H9 (cell line): Measurements from ENCODE around the gene PRMT5. TPM values are rescaled to one million over a fixed set of nuclear protein-coding genes. Genes with fewer than 3 reads are reported as not detected.

ENCODE experiments used
- DNase-seq: peaks from one replicate; pipeline ENCODE4 v3.0.0-alpha.2; 2017
- H2AFZ ChIP-seq: one replicate; pipeline ENCODE4 v1.6.1; 2013; ENCODE audit warnings: mild to moderate bottlenecking, low read length, control low read depth, moderate library complexity
- H2AK5ac ChIP-seq: 2 replicates; pipeline ENCODE4 v1.6.1; 2013; ENCODE audit warnings: low read length, control low read depth, mixed read lengths; ENCODE audit not compliant: insufficient read length
- H2BK120ac ChIP-seq: one replicate; pipeline ENCODE4 v1.6.1; 2013; ENCODE audit warnings: low read depth, mild to moderate bottlenecking, low read length, control low read depth, inconsistent platforms; ENCODE audit not compliant: poor library complexity, severe bottlenecking
- H2BK12ac ChIP-seq: 2 replicates; pipeline ENCODE4 v1.6.1; 2013; ENCODE audit warnings: low read length, control low read depth, mixed read lengths, low read depth; ENCODE audit not compliant: insufficient read length
- H2BK15ac ChIP-seq: 2 replicates; pipeline ENCODE4 v1.6.1; 2013; ENCODE audit warnings: low read depth, low read length, control low read depth
- H2BK20ac ChIP-seq: one replicate; pipeline ENCODE4 v1.6.1; 2013; ENCODE audit warnings: low read depth, mild to moderate bottlenecking, low read length, control low read depth, inconsistent platforms; ENCODE audit not compliant: poor library complexity, severe bottlenecking
- H2BK5ac ChIP-seq: 2 replicates; pipeline ENCODE4 v1.6.1; 2013; ENCODE audit warnings: low read length, control low read depth, mixed read lengths; ENCODE audit not compliant: insufficient read length
- H3K14ac ChIP-seq: 2 replicates; pipeline ENCODE4 v1.6.1; 2013; ENCODE audit warnings: low read length, control low read depth; ENCODE audit not compliant: insufficient read depth
- H3K18ac ChIP-seq: 2 replicates; pipeline ENCODE4 v1.6.1; 2013; ENCODE audit warnings: low read depth, mild to moderate bottlenecking, mixed read lengths, low read length, control low read depth; ENCODE audit not compliant: insufficient read length
- H3K23ac ChIP-seq: 2 replicates; pipeline ENCODE4 v1.6.1; 2013; ENCODE audit warnings: low read length, control low read depth, mixed read lengths, low read depth; ENCODE audit not compliant: insufficient read length
- H3K23me2 ChIP-seq: 2 replicates; pipeline ENCODE4 v1.6.1; 2013; ENCODE audit warnings: low read depth, mild to moderate bottlenecking, mixed read lengths, low read length, control low read depth; ENCODE audit not compliant: insufficient read length, poor library complexity, severe bottlenecking
- H3K27ac ChIP-seq: 2 replicates; pipeline ENCODE4 v1.5.1; 2013; ENCODE audit warnings: low read length, control low read depth, mixed read lengths, low read depth; ENCODE audit not compliant: insufficient read length
- H3K27me3 ChIP-seq: 2 replicates; pipeline ENCODE4 v1.6.1; 2013; ENCODE audit warnings: low read length, control low read depth, inconsistent platforms; ENCODE audit not compliant: insufficient read depth
- H3K4ac ChIP-seq: 2 replicates; pipeline ENCODE4 v1.6.1; 2013; ENCODE audit warnings: low read depth, mild to moderate bottlenecking, control low read depth, inconsistent platforms, low read length, moderate library complexity
- H3K4me1 ChIP-seq: 2 replicates; pipeline ENCODE4 v1.6.1; 2013; ENCODE audit warnings: low read length, control low read depth, inconsistent platforms; ENCODE audit not compliant: insufficient read depth
- H3K4me2 ChIP-seq: 2 replicates; pipeline ENCODE4 v1.6.1; 2013; ENCODE audit warnings: low read length, control low read depth, mixed read lengths; ENCODE audit not compliant: insufficient read length, insufficient read depth
- H3K56ac ChIP-seq: 2 replicates; pipeline ENCODE4 v1.6.1; 2013; ENCODE audit warnings: low read depth, mild to moderate bottlenecking, mixed read lengths, low read length, control low read depth; ENCODE audit not compliant: insufficient read length
- H3K79me1 ChIP-seq: 2 replicates; pipeline ENCODE4 v1.6.1; 2013; ENCODE audit warnings: low read depth, mild to moderate bottlenecking, moderate library complexity, low read length, control low read depth, inconsistent platforms; ENCODE audit not compliant: insufficient read depth, poor library complexity, severe bottlenecking
- H3K79me2 ChIP-seq: 2 replicates; pipeline ENCODE4 v1.6.1; 2013; ENCODE audit warnings: low read length, control low read depth, inconsistent platforms; ENCODE audit not compliant: insufficient read depth
- H3K9ac ChIP-seq: 2 replicates; pipeline ENCODE4 v1.6.1; 2013; ENCODE audit warnings: low read length, control low read depth, mixed read lengths; ENCODE audit not compliant: insufficient read length; ENCODE audit errors: extremely low read depth
- H3K9me3 ChIP-seq: one replicate; pipeline ENCODE4 v1.6.1; 2013; ENCODE audit warnings: low read depth, low read length, inconsistent platforms; ENCODE audit not compliant: control insufficient read depth
- H3T11ph ChIP-seq: one replicate; pipeline ENCODE4 v1.6.1; 2013; ENCODE audit warnings: mild to moderate bottlenecking, low read length, control low read depth, inconsistent platforms
- H4K20me1 ChIP-seq: one replicate; pipeline ENCODE4 v1.6.1; 2013; ENCODE audit not compliant: control insufficient read depth, insufficient read length, insufficient read depth
- H4K5ac ChIP-seq: 2 replicates; pipeline ENCODE4 v1.6.1; 2013; ENCODE audit warnings: low read depth, mild to moderate bottlenecking, mixed read lengths, low read length, control low read depth; ENCODE audit not compliant: insufficient read length
- H4K8ac ChIP-seq: replicated peaks from 2 replicates; pipeline ENCODE4 v1.6.1; 2013; ENCODE audit warnings: low read length, control low read depth, mixed read lengths, low read depth; ENCODE audit not compliant: insufficient read length
- H4K91ac ChIP-seq: 2 replicates; pipeline ENCODE4 v1.6.1; 2013; ENCODE audit warnings: low read depth, mild to moderate bottlenecking, moderate library complexity, mixed read lengths, low read length, control low read depth; ENCODE audit not compliant: insufficient read length
- H3K27ac Mint-ChIP-seq, 3 experiments: 2 replicates in 2 of 3; 3 replicates in 1 of 3; pipeline ENCODE4 v1.8.0; 2020 to 2021; ENCODE audit warnings: mixed read lengths in 3 of 3, mild to moderate bottlenecking in 1 of 3, moderate library complexity in 1 of 3
- H3K27me3 Mint-ChIP-seq: 2 replicates; pipeline ENCODE4 v1.8.0; 2021; ENCODE audit warnings: low read depth, mild to moderate bottlenecking, moderate library complexity, mixed read lengths
- H3K36me3 Mint-ChIP-seq, 3 experiments: 2 replicates in 2 of 3; 3 replicates in 1 of 3; pipeline ENCODE4 v1.8.0; 2020 to 2021; ENCODE audit warnings: low read depth in 3 of 3, mixed read lengths in 3 of 3; ENCODE audit not compliant: insufficient read depth in 1 of 3
- H3K4me1 Mint-ChIP-seq, 2 experiments: 2 replicates each; pipeline ENCODE4 v1.8.0; 2020; ENCODE audit warnings: mixed read lengths in 2 of 2
- H3K4me3 Mint-ChIP-seq, 2 experiments: 2 replicates in 1 of 2; 3 replicates in 1 of 2; pipeline ENCODE4 v1.8.0; 2020 to 2021; ENCODE audit warnings: mild to moderate bottlenecking in 2 of 2, mixed read lengths in 2 of 2, moderate library complexity in 1 of 2
- H3K9me3 Mint-ChIP-seq, 2 experiments: 2 replicates in 1 of 2; 3 replicates in 1 of 2; pipeline ENCODE4 v1.8.0; 2020; ENCODE audit warnings: mild to moderate bottlenecking in 2 of 2, mixed read lengths in 2 of 2, moderate library complexity in 1 of 2
- total RNA-seq: library from RNA; stranded (reverse); gene quantifications from 2 replicates; pipeline ENCODE4 v1.2.1, GENCODE V29; 2021
- TF ChIP-seq, protein P1 (sequence below): fragments of 200-600 bp; sonication (generic); conservative IDR thresholded peaks from 3 replicates; pipeline ENCODE4 v1.8.0; 2021; ENCODE audit warnings: antibody characterized with exemption, mild to moderate bottlenecking

PRMT5 gene
- total RNA-seq, 1 experiment from 2014 or later: 141 TPM

DNA sequence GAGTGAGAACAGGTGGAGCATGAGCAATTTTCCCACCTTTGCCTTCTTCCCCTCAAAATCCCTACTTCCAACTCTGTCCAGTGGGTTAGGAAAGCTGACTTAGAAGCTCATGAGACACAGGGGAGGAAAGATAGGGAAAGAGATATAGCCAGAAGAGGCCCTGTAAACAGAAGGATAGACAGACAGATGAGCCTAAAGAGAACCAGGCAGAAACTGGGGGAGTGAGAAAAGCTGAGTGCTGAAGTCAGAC is 48.2 kb upstream of the PRMT5 start:
- Mint-ChIP-seq H3K36me3 (peaks cover 24 to 73% (median 70%) of the 10 kb centered on the region in 3 experiments; a peak in 6 of 7 replicates), H3K9me3 (no peaks in the 10 kb centered on the region)

More for the DNA sequence above, 48.2 kb upstream of the PRMT5 start:
- Histone ChIP-seq H3K56ac (no peak overlapping the region), H3K23ac (no peak overlapping the region), H2BK120ac (peak overlapping the region; percentile 39), H3K4me1 (peaks cover 20% of the 10 kb centered on the region), H3K27ac (peak overlapping the region; percentile 37), H3K18ac (peak overlapping the region; percentile 18), H3K9ac (no peak overlapping the region), H2BK5ac (no peak overlapping the region), H3T11ph (no peak overlapping the region), H4K20me1 (no peaks in the 10 kb centered on the region), H3K9me3 (no peaks in the 10 kb centered on the region), H2AK5ac (peak overlapping the region; percentile 56), H3K79me2 (0 out of 2 replicates have a peak, but pooled peaks cover 2% of the 10 kb centered on the region), H2AFZ (no peak overlapping the region), H2BK15ac (no peak overlapping the region), H4K91ac (peak overlapping the region; percentile 2), H3K27me3 (no peaks in the 10 kb centered on the region), H4K5ac (no peak overlapping the region), H3K23me2 (peaks cover 10% of the 10 kb centered on the region), H2BK20ac (no peak overlapping the region), H3K4ac (no peak overlapping the region; the same call in 1 of the 2 replicates), H2BK12ac (peak overlapping the region; percentile 25), H3K4me2 (peak overlapping the region; percentile 28), H4K8ac (no peak overlapping the region), H3K14ac (peak overlapping the region; percentile 36; the same call in 1 of the 2 replicates), H3K79me1 (no peaks in the 10 kb centered on the region)
- peak overlapping the region; percentile 25 to 51; a peak in 4 of 5 replicates for H3K4me3 Mint-ChIP-seq
- peaks cover 45 to 55% of the 10 kb centered on the region in 2 experiments for H3K4me1 Mint-ChIP-seq
- H3K27me3 Mint-ChIP-seq: no peaks in the 10 kb centered on the region; the same call in none of the 2 replicates
- DNase-seq: no peak
- H3K27ac Mint-ChIP-seq: peak overlapping the region; percentile 96 to 100 (median 98); a peak in 6 of 7 replicates
- TF ChIP-seq, protein P1, sequence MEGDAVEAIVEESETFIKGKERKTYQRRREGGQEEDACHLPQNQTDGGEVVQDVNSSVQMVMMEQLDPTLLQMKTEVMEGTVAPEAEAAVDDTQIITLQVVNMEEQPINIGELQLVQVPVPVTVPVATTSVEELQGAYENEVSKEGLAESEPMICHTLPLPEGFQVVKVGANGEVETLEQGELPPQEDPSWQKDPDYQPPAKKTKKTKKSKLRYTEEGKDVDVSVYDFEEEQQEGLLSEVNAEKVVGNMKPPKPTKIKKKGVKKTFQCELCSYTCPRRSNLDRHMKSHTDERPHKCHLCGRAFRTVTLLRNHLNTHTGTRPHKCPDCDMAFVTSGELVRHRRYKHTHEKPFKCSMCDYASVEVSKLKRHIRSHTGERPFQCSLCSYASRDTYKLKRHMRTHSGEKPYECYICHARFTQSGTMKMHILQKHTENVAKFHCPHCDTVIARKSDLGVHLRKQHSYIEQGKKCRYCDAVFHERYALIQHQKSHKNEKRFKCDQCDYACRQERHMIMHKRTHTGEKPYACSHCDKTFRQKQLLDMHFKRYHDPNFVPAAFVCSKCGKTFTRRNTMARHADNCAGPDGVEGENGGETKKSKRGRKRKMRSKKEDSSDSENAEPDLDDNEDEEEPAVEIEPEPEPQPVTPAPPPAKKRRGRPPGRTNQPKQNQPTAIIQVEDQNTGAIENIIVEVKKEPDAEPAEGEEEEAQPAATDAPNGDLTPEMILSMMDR: no peak
